Neural progenitor cell (in vitro differentiated cells): ENCODE measurements around the gene MAPK9. TPM values are rescaled to one million over a fixed set of nuclear protein-coding genes. Genes with fewer than 3 reads are reported as not detected.

ENCODE experiments used
- DNase-seq: peaks from one replicate; pipeline ENCODE4 v3.0.0-alpha.2; 2016; ENCODE audit warnings: low spot score
- H2AFZ ChIP-seq: fragments of 200-600 bp; sonication (generic); replicated peaks from 2 replicates; pipeline ENCODE4 v1.6.1; 2016; ENCODE audit warnings: antibody characterized with exemption
- H3F3A ChIP-seq: fragments of 200-600 bp; sonication (generic); 2 replicates; pipeline ENCODE4 v1.6.1; 2016; ENCODE audit warnings: antibody characterized with exemption, low read depth
- H3K27ac ChIP-seq: fragments of 200-600 bp; sonication (generic); 2 replicates; pipeline ENCODE4 v1.5.1; 2016; ENCODE audit warnings: mild to moderate bottlenecking
- H3K27me3 ChIP-seq: fragments of 200-600 bp; sonication (generic); 2 replicates; pipeline ENCODE4 v1.6.1; 2016; ENCODE audit warnings: mild to moderate bottlenecking, moderate library complexity
- H3K36me3 ChIP-seq: fragments of 200-600 bp; sonication (generic); 2 replicates; pipeline ENCODE4 v1.5.1; 2016
- H3K4me1 ChIP-seq: fragments of 200-600 bp; sonication (generic); 2 replicates; pipeline ENCODE4 v1.6.1; 2016; ENCODE audit warnings: mixed run types
- H3K4me2 ChIP-seq: fragments of 200-600 bp; sonication (generic); 2 replicates; pipeline ENCODE4 v1.6.1; 2016
- H3K4me3 ChIP-seq: fragments of 200-600 bp; sonication (generic); 2 replicates; pipeline ENCODE4 v1.5.1; 2016
- H3K79me2 ChIP-seq: fragments of 200-600 bp; sonication (generic); 2 replicates; pipeline ENCODE4 v1.6.1; 2016; ENCODE audit warnings: low read depth
- H3K9ac ChIP-seq: fragments of 200-600 bp; sonication (generic); 2 replicates; pipeline ENCODE4 v1.6.1; 2016
- H3K9me3 ChIP-seq: fragments of 200-600 bp; sonication (generic); 2 replicates; pipeline ENCODE4 v1.5.1; 2016; ENCODE audit warnings: low read depth
- H4K20me1 ChIP-seq: fragments of 200-600 bp; sonication (generic); 2 replicates; pipeline ENCODE4 v1.6.1; 2016; ENCODE audit warnings: low read depth
- H3K27ac Mint-ChIP-seq: 3 replicates; pipeline ENCODE4 v1.8.0; 2021; ENCODE audit warnings: mixed read lengths
- H3K27me3 Mint-ChIP-seq: 2 replicates; pipeline ENCODE4 v1.8.0; 2022; ENCODE audit warnings: low read depth, mild to moderate bottlenecking, inconsistent platforms, moderate library complexity, mixed read lengths; ENCODE audit not compliant: insufficient read depth
- H3K36me3 Mint-ChIP-seq: 3 replicates; pipeline ENCODE4 v1.8.0; 2021; ENCODE audit warnings: mixed read lengths
- H3K4me1 Mint-ChIP-seq: 3 replicates; pipeline ENCODE4 v1.8.0; 2021; ENCODE audit warnings: mixed read lengths
- H3K4me3 Mint-ChIP-seq: 3 replicates; pipeline ENCODE4 v1.8.0; 2021; ENCODE audit warnings: mild to moderate bottlenecking, moderate library complexity, mixed read lengths
- H3K9me3 Mint-ChIP-seq: 3 replicates; pipeline ENCODE4 v1.8.0; 2020; ENCODE audit warnings: mixed read lengths
- EZH2 ChIP-seq: fragments of 200-600 bp; sonication (generic); IDR thresholded peaks from 2 replicates; pipeline ENCODE4 v1.6.1; 2017; ENCODE audit warnings: antibody characterized with exemption, mild to moderate bottlenecking, moderate library complexity
- EZH2phosphoT487 ChIP-seq: fragments of 200-600 bp; sonication (generic); IDR thresholded peaks from 2 replicates; pipeline ENCODE4 v1.6.1; 2017; ENCODE audit warnings: antibody characterized with exemption
- total RNA-seq: library from RNA; depleted of rRNA; stranded (reverse); fragments of >200 nt; gene quantifications from 2 replicates; pipeline ENCODE4 v1.2.3, GENCODE V29; 2015; ENCODE audit warnings: low replicate concordance
- TF ChIP-seq, protein P1 (sequence below): fragments of 200-600 bp; sonication (generic); IDR thresholded peaks from 2 replicates; pipeline ENCODE4 v1.5.1; 2017; ENCODE audit warnings: antibody characterized with exemption, mild to moderate bottlenecking

The MAPK9 gene
- total RNA-seq, 1 donor from 2014 or later, result 40.6 TPM

DNA sequence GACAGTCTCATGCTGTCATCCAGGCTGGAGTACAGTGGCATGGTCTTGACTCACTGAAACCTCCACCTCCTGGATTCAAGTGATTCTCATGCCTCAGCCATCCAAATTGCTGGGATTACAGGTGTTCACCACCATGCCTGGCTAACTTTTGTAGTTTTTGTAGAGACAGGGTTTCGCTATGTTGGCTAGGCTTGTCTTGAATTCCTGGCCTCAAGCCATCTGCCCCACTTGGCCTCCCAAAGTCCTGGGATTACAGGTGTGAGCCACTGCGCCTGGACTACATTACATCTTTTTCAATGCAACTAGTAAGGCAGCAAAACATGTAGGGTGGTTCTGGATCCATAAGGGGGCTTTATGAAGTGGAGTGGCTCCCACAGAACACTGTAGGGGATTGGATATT lies 53.3 kb downstream of the MAPK9 start:
- no peaks in the 10 kb centered on the region for H3K27me3 ChIP-seq
- H3K9ac ChIP-seq, result no peak overlapping the region
- DNase-seq, result no peak
- no peak overlapping the region for H2AFZ ChIP-seq
- H3K9me3 ChIP-seq, result no peaks in the 10 kb centered on the region
- peaks cover 3% of the 10 kb centered on the region for H3F3A ChIP-seq
- no peaks in the 10 kb centered on the region for H4K20me1 ChIP-seq
- peaks cover 12% of the 10 kb centered on the region for H3K4me1 ChIP-seq
- Mint-ChIP-seq H3K27ac (no peak overlapping the region), H3K36me3 (peaks cover 75% of the 10 kb centered on the region), H3K4me1 (no peaks in the 10 kb centered on the region), H3K27me3 (no peaks in the 10 kb centered on the region), H3K4me3 (no peak overlapping the region), H3K9me3 (peaks cover 4% of the 10 kb centered on the region)
- no peak overlapping the region for H3K4me2 ChIP-seq
- H3K79me2 ChIP-seq, result no peaks in the 10 kb centered on the region
- no peaks in the 10 kb centered on the region for H3K36me3 ChIP-seq
- H3K27ac ChIP-seq, result no peak overlapping the region
- H3K4me3 ChIP-seq, result no peak overlapping the region
- TF ChIP-seq EZH2 (no peak), EZH2phosphoT487 (no peak)
- TF ChIP-seq, protein P1, sequence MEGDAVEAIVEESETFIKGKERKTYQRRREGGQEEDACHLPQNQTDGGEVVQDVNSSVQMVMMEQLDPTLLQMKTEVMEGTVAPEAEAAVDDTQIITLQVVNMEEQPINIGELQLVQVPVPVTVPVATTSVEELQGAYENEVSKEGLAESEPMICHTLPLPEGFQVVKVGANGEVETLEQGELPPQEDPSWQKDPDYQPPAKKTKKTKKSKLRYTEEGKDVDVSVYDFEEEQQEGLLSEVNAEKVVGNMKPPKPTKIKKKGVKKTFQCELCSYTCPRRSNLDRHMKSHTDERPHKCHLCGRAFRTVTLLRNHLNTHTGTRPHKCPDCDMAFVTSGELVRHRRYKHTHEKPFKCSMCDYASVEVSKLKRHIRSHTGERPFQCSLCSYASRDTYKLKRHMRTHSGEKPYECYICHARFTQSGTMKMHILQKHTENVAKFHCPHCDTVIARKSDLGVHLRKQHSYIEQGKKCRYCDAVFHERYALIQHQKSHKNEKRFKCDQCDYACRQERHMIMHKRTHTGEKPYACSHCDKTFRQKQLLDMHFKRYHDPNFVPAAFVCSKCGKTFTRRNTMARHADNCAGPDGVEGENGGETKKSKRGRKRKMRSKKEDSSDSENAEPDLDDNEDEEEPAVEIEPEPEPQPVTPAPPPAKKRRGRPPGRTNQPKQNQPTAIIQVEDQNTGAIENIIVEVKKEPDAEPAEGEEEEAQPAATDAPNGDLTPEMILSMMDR, result no peak

DNA sequence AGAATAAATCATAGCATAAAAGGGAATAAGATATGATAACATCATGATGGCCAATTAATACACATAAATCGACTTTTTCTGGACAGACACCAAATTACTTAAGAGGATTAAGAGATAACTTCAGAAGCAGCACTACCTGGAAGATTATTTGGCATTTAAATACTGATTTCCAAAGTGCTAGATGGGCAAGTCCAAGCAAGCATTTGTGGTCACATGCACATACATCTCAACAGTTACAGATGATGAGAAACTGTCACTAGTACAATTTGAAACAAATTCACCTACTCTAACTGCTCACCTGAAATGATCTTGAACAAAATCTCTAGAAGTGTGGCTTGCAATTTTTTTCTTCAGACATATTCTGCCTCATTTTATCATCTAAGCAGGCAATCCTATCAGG lies 56.0 kb downstream of the MAPK9 start:
- H3K4me2 ChIP-seq, result no peak overlapping the region
- no peak overlapping the region for H3K27ac ChIP-seq
- no peaks in the 10 kb centered on the region for H3K9me3 ChIP-seq
- no peak for DNase-seq
- H3K9me3 Mint-ChIP-seq, result peaks cover 3% of the 10 kb centered on the region
- H4K20me1 ChIP-seq, result no peaks in the 10 kb centered on the region
- peaks cover 12% of the 10 kb centered on the region for H3K4me1 ChIP-seq
- TF ChIP-seq EZH2 (no peak), EZH2phosphoT487 (no peak)
- TF ChIP-seq, protein P1, result no peak
- peaks cover 66% of the 10 kb centered on the region for H3K36me3 Mint-ChIP-seq
- no peaks in the 10 kb centered on the region for H3K27me3 ChIP-seq
- H3K27ac Mint-ChIP-seq, result no peak overlapping the region
- H3F3A ChIP-seq, result peaks cover 3% of the 10 kb centered on the region
- no peak overlapping the region for H3K9ac ChIP-seq
- no peak overlapping the region for H3K4me3 Mint-ChIP-seq
- no peak overlapping the region for H3K4me3 ChIP-seq
- no peak overlapping the region for H2AFZ ChIP-seq
- no peaks in the 10 kb centered on the region for H3K36me3 ChIP-seq
- H3K4me1 Mint-ChIP-seq, result no peaks in the 10 kb centered on the region
- H3K79me2 ChIP-seq, result no peaks in the 10 kb centered on the region
- peaks cover 2% of the 10 kb centered on the region for H3K27me3 Mint-ChIP-seq

DNA sequence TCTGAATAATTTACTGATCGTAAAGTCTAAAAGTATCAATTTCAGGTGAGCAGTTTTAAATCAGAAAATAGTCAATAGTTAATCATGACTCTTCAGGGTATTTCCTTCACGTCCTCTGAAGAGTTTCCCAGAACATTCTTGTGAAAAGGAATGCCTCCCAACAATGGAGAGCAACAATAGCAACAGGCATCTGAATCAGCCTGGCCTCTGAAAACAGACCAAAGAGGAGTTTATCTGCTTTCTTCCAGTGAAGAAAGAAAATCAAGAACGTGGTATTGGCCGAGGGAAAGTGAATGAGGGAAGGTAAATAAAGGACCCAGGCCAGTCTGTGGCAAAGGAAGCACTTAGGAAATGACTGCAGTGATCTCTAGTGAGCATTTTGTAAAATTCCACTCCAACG lies 56.8 kb downstream of the MAPK9 start:
- no peak overlapping the region for H3K27ac ChIP-seq
- no peak overlapping the region for H2AFZ ChIP-seq
- H3K4me3 Mint-ChIP-seq, result no peak overlapping the region
- H3F3A ChIP-seq, result peaks cover 3% of the 10 kb centered on the region
- peaks cover 65% of the 10 kb centered on the region for H3K36me3 Mint-ChIP-seq
- peaks cover 3% of the 10 kb centered on the region for H3K9me3 Mint-ChIP-seq
- no peaks in the 10 kb centered on the region for H3K9me3 ChIP-seq
- H3K79me2 ChIP-seq, result no peaks in the 10 kb centered on the region
- no peak overlapping the region for H3K9ac ChIP-seq
- peaks cover 5% of the 10 kb centered on the region for H3K27me3 Mint-ChIP-seq
- no peak overlapping the region for H3K4me3 ChIP-seq
- peak; percentile 61 for DNase-seq
- H4K20me1 ChIP-seq, result no peaks in the 10 kb centered on the region
- peak overlapping the region; percentile 28 for H3K4me2 ChIP-seq
- H3K4me1 Mint-ChIP-seq, result no peaks in the 10 kb centered on the region
- no peak overlapping the region for H3K27ac Mint-ChIP-seq
- TF ChIP-seq EZH2 (no peak), EZH2phosphoT487 (no peak)
- TF ChIP-seq, protein P1, result no peak
- no peaks in the 10 kb centered on the region for H3K27me3 ChIP-seq
- H3K36me3 ChIP-seq, result no peaks in the 10 kb centered on the region
- H3K4me1 ChIP-seq, result peaks cover 12% of the 10 kb centered on the region
